Spinal cord (tissue), 10 donors: ENCODE measurements around the gene TELO2. TPM values are rescaled to one million over a fixed set of nuclear protein-coding genes. Genes with fewer than 3 reads are reported as not detected.

Source experiments
- DNase-seq, 6 donors: peaks; one replicate each; pipeline versions ENCODE4 v3.0.0 to v3.0.0-alpha.2; 2013 to 2015; ENCODE audit warnings: low spot score in 6 of 6, low read depth in 4 of 6
- H3K27ac ChIP-seq: one replicate; pipeline ENCODE4 v1.5.1; 2013; ENCODE audit warnings: low read depth, low read length, control low read depth
- H3K27me3 ChIP-seq: one replicate; pipeline ENCODE4 v1.6.1; 2013; ENCODE audit warnings: low read length; ENCODE audit not compliant: control insufficient read depth, insufficient read depth
- H3K36me3 ChIP-seq: one replicate; pipeline ENCODE4 v1.6.1; 2013; ENCODE audit warnings: low read length; ENCODE audit not compliant: control insufficient read depth, insufficient read depth
- H3K4me1 ChIP-seq: one replicate; pipeline ENCODE4 v1.6.1; 2013; ENCODE audit warnings: low read length; ENCODE audit not compliant: control insufficient read depth, insufficient read depth
- H3K4me3 ChIP-seq: one replicate; pipeline ENCODE4 v1.5.1; 2013; ENCODE audit warnings: low read depth, low read length, control low read depth
- H3K9me3 ChIP-seq: one replicate; pipeline ENCODE4 v1.6.1; 2013; ENCODE audit warnings: low read length; ENCODE audit not compliant: control insufficient read depth, insufficient read depth
- WGBS: methylation state at CpG from one replicate; pipeline ENCODE4 v1.1.5; 2013; ENCODE audit warnings: missing lambda C conversion rate; ENCODE audit not compliant: insufficient coverage; 5-methylcytosine and 5-hydroxymethylcytosine counted together
- polyA plus RNA-seq, 2 donors: library from polyadenylated mRNA; unstranded; fragments of 120-200 nt; gene quantifications; one replicate each; pipeline ENCODE4 v1.2.1, GENCODE V29; 2013; ENCODE audit not compliant: insufficient read length in 2 of 2
- total RNA-seq, 2 donors: library from RNA; depleted of rRNA in 1 of 2; stranded (reverse); fragments of 120-200 nt in 1 of 2; fragments of >200 nt in 1 of 2; gene quantifications; one replicate each; pipeline versions ENCODE4 v1.2.3 to v1.2.4, GENCODE V29; 2013 to 2014
- donor health status: healthy.

TELO2 gene
- total and polyA plus RNA-seq, 4 donors = 16.9 to 65.6 (median 37.8) TPM

DNA sequence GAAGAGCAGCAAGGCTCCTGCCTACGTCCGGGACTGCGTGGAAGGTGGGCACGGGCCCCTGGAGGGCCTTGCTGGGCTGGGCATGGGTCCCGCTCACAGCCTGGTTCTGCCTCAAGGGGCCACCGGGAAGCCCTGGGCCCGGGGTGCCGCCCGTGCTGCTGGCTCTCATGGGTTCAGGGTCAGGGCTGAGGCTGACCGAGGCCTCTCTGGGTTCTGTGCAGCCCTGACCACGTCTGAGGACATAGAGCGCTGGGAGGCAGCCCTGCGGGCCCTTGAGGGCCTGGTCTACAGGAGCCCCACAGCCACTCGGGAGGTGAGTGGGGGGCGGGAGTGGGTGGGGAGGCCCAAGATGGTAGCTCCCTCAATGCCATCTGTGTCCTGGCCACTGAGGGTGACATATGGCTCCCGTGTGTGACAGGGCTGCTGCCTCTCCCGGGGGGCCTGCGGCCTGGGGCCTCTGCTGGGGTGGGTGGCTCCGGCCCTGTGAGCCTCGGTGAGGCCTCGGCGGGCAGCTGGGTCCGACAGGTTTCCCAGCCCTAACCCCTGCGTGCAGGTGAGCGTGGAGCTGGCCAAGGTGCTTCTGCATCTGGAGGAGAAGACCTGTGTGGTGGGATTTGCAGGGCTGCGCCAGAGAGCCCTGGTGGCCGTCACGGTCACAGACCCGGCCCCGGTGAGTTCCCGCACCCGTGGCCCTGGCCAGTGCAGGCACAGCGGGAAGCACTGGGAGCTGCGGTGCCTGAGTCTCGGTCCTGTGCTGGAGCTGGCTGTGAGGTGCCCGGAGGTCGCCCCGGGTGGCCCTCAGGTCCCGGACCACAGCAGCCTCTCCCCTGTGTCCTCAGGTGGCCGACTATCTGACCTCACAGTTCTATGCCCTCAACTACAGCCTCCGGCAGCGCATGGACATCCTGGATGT is 9.2 kb downstream of the TELO2 start:
- H3K4me3 ChIP-seq = no peak overlapping the region
- H3K9me3 ChIP-seq = no peaks in the 10 kb centered on the region
- H3K27ac ChIP-seq = no peak overlapping the region
- no peaks in the 10 kb centered on the region for H3K27me3 ChIP-seq
- DNase-seq = no peak
- no peaks in the 10 kb centered on the region for H3K4me1 ChIP-seq
- peaks cover 95% of the 10 kb centered on the region for H3K36me3 ChIP-seq
- WGBS = 96% methylated on average over 42 of the region's 42 CpGs

GRCh38 chr16:1503110-1503955 is 10.2 kb downstream of the TELO2 start:
- peaks cover 95% of the 10 kb centered on the region for H3K36me3 ChIP-seq
- no peak for DNase-seq
- no peaks in the 10 kb centered on the region for H3K4me1 ChIP-seq

GRCh38 chr16:1505073-1505844 is 12.1 kb downstream of the TELO2 start:
- H3K4me3 ChIP-seq = no peak overlapping the region
- peaks cover 95% of the 10 kb centered on the region for H3K36me3 ChIP-seq
- 95% methylated on average over 34 of the region's 37 CpGs for WGBS
- H3K9me3 ChIP-seq = no peaks in the 10 kb centered on the region
- no peaks in the 10 kb centered on the region for H3K4me1 ChIP-seq
- no peak overlapping the region for H3K27ac ChIP-seq
- no peaks in the 10 kb centered on the region for H3K27me3 ChIP-seq
- no peak for DNase-seq

More at GRCh38 chr16:1503110-1503955, 10.2 kb downstream of the TELO2 start:
- Histone ChIP-seq H3K27ac (no peak overlapping the region), H3K9me3 (no peaks in the 10 kb centered on the region), H3K4me3 (no peak overlapping the region), H3K27me3 (no peaks in the 10 kb centered on the region)
- WGBS = 97% methylated on average over 32 of the region's 37 CpGs

DNA sequence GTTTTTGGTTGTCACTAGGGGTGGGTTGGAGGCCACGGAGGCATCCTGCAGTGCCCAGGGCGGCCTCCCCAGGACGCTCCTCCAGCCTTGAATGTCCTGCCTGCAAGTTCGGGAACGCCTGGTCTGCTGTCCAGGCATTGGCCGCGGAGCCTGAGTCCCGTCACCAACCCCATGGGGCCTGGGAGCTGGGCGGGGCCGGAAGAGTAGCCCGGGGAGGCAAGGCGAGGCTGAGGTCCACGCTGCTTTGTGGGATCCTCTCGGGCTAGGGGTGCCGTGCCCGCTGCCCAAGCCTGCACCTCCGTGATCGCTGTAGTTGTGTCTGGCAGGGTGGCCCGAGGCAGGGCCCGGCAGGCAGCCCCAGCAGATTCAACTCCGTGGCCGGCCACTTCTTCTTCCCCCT is 12.8 kb downstream of the TELO2 start:
- H3K4me1 ChIP-seq = no peaks in the 10 kb centered on the region
- H3K4me3 ChIP-seq = no peak overlapping the region
- H3K27me3 ChIP-seq = no peaks in the 10 kb centered on the region
- no peak for DNase-seq
- no peaks in the 10 kb centered on the region for H3K9me3 ChIP-seq
- no peak overlapping the region for H3K27ac ChIP-seq
- peaks cover 95% of the 10 kb centered on the region for H3K36me3 ChIP-seq
- 95% methylated on average over 19 of the region's 22 CpGs for WGBS

DNA sequence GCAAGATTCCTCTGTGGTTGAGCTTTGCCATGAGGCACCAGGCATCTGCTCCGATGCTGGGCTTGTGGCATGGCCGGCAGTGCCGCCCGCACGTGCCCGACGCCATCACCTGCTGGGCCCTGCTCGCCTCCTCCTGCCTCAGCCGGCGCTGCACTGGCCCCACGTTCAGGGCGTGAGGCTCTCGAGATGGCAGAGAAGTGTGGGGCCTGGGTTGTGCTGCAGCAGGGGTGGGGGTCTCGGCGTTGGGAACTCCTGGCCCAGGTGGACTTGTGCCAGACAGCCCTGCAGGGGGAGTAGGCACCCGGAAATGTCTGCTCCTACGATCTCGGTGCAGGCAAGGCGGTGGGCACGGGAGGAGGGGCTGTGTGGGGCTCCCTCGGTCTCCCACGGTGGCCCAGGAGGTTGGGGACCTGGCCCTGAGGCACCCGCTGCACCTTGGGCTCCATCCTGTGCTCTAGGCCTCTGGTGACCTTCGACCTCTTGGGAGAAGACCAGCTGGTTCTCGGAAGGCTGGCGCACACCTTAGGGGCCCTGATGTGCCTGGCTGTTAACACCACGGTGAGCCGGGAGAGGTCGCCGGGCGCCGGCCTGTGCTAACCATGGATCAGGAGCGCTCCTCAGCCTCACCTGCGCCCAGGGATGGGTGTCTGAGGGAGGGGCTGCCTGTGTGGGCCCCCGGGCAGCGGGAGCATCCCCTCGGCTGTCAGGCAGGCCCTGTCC is 13.5 kb downstream of the TELO2 start:
- Histone ChIP-seq H3K27me3 (no peaks in the 10 kb centered on the region), H3K9me3 (no peaks in the 10 kb centered on the region), H3K36me3 (peaks cover 95% of the 10 kb centered on the region), H3K4me1 (no peaks in the 10 kb centered on the region), H3K4me3 (no peak overlapping the region), H3K27ac (no peak overlapping the region)
- DNase-seq = no peak
- WGBS = 90% methylated on average over 37 of the region's 37 CpGs

GRCh38 chr16:1508494-1509187 is 15.5 kb downstream of the TELO2 start:
- WGBS = 83% methylated on average over 16 of the region's 24 CpGs
- H3K4me3 ChIP-seq = no peak overlapping the region
- peaks cover 93% of the 10 kb centered on the region for H3K36me3 ChIP-seq
- DNase-seq = no peak
- no peak overlapping the region for H3K27ac ChIP-seq
- no peaks in the 10 kb centered on the region for H3K27me3 ChIP-seq
- H3K4me1 ChIP-seq = no peaks in the 10 kb centered on the region
- H3K9me3 ChIP-seq = no peaks in the 10 kb centered on the region

- no peak for DNase-seq
- Histone ChIP-seq H3K9me3 (no peaks in the 10 kb centered on the region), H3K36me3 (peaks cover 91% of the 10 kb centered on the region), H3K27ac (no peak overlapping the region), H3K4me3 (no peak overlapping the region), H3K27me3 (no peaks in the 10 kb centered on the region), H3K4me1 (no peaks in the 10 kb centered on the region)
- WGBS = 88% methylated on average over 44 of the region's 44 CpGs
These were observed 16.4 kb downstream of the TELO2 start for GRCh38 chr16:1509307-1510221.

GRCh38 chr16:1510272-1510671 is 17.1 kb downstream of the TELO2 start:
- DNase-seq = no peak
- H3K4me1 ChIP-seq = no peaks in the 10 kb centered on the region
- H3K36me3 ChIP-seq = peaks cover 84% of the 10 kb centered on the region
- H3K27me3 ChIP-seq = no peaks in the 10 kb centered on the region
- 85% methylated on average over 10 of the region's 10 CpGs for WGBS
- H3K4me3 ChIP-seq = no peak overlapping the region
- no peaks in the 10 kb centered on the region for H3K9me3 ChIP-seq
- no peak overlapping the region for H3K27ac ChIP-seq
